PC-3 (cell line): ENCODE measurements around the gene CCDC110.

Experiments
- EZH2 ChIP-seq: fragments of 300-600 bp; sonication (generic); IDR thresholded peaks from one replicate; pipeline ENCODE4 v1.6.1; 2017; ENCODE audit warnings: antibody characterized with exemption, mild to moderate bottlenecking, low read length; ENCODE audit not compliant: unreplicated experiment
- TF ChIP-seq, protein P1 (sequence below): fragments of 300-600 bp; sonication (generic); conservative IDR thresholded peaks from 2 replicates; pipeline ENCODE4 v1.5.1; 2017; ENCODE audit warnings: antibody characterized with exemption, low read depth, mild to moderate bottlenecking, low read length

GRCh38 chr4:185464887-185465286, 6.6 kb downstream of the CCDC110 start:
- TF ChIP-seq, protein P1, sequence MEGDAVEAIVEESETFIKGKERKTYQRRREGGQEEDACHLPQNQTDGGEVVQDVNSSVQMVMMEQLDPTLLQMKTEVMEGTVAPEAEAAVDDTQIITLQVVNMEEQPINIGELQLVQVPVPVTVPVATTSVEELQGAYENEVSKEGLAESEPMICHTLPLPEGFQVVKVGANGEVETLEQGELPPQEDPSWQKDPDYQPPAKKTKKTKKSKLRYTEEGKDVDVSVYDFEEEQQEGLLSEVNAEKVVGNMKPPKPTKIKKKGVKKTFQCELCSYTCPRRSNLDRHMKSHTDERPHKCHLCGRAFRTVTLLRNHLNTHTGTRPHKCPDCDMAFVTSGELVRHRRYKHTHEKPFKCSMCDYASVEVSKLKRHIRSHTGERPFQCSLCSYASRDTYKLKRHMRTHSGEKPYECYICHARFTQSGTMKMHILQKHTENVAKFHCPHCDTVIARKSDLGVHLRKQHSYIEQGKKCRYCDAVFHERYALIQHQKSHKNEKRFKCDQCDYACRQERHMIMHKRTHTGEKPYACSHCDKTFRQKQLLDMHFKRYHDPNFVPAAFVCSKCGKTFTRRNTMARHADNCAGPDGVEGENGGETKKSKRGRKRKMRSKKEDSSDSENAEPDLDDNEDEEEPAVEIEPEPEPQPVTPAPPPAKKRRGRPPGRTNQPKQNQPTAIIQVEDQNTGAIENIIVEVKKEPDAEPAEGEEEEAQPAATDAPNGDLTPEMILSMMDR, result no peak
- TF ChIP-seq EZH2, result no peak
